Endometrium (tissue), 2 donors: ENCODE results near the gene SPEN.

Source experiments
- FAIRE-seq: peaks from 2 replicates; lab custom pipeline; 2012; peaks lifted over from hg19 to GRCh38; lab: Jason Lieb, UNC
- donor health status: control.
- donor health status: control.

The SPEN gene

GRCh38 chr1:15948595-15949452 is 101.3 kb downstream of the SPEN start:
- FAIRE-seq = no peak

- FAIRE-seq = no peak
These were observed 102.1 kb downstream of the SPEN start for GRCh38 chr1:15949453-15950245.

DNA sequence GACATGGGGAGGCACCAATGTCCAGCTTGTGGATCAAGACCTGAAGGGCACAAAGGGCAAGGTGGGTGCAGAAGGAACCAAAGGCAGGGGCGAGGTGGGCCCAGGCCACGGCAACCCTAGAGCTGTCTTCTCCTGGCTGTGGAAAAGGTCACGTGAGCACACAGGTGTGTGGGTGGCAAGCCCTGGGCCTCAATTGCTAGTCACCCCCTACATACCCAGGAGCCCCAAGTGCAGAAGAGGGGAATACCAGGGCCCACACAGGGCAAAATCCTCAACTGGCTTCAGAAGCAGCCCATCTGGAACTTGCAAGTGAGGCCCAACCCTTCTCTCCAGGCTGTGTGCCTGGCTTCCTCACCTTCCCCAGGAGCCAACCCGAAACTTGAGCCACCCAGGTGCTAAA is 102.8 kb downstream of the SPEN start:
- FAIRE-seq = no peak

DNA sequence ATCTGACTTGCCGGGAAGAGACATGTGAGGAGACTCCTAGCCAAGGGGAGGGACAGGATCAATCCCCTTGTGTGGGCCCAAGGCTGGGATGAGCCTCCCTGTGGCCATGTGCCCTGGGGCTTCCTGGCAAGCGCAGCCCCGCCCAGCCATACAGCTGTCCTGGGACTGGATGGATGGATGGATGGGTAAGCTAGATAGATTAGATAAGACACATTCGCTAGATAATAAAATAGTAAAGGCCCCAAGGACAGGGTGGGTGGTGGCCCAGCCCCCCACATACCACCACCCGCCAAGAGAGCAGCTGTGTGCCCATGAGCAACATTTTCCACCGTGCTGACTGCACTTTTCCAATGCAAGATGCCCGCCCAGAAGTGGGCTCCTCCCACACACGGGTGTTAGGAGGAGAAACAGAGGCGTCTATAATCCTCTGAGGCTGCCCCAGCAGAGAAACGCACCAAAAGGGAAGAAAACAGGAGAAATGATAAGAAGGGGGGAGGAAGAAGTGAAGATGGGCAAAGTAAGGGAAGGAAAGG is 103.3 kb downstream of the SPEN start:
- no peak for FAIRE-seq

DNA sequence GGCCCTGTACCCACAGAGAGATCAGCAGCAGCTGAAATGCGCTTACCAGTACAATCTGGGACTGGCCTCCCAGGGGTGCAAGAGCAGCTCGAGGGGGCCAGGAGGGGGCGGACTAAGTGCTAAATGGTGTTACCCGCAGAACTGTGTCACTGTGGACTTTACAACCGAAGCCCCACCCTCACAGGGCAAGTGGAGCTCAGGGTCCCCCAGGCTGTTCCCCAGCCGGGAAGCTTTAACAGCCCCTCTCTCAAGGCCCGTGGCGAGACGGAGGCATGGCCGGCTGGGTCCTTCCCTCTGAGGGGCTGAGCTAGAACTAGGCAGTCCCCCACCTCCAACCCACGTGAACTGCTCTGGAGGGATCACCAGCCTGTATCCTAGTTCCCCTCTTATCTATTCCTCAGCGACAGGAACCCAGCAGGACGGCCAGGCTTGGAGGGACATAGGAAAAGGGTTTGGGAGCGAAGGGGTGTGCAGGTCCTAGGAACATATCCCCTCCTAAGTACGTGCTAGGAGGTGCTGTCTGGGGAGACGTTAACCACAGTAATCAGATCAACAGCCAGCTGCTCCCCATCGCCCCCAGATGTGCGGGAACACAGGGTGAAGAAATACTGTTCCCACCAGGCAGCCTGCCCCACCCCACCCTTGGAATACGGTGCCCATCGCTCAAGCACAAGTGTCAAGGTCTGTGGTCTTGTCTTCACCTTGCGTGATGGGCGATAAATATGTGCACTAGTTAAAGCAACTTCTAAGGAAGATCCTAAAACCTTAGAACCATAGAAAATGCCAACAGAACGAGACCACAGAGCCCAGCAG is 104.0 kb downstream of the SPEN start:
- FAIRE-seq = no peak

- FAIRE-seq = no peak
These were observed 105.1 kb downstream of the SPEN start for GRCh38 chr1:15952317-15953258.

GRCh38 chr1:15953294-15953771 is 105.8 kb downstream of the SPEN start:
- FAIRE-seq = no peak

DNA sequence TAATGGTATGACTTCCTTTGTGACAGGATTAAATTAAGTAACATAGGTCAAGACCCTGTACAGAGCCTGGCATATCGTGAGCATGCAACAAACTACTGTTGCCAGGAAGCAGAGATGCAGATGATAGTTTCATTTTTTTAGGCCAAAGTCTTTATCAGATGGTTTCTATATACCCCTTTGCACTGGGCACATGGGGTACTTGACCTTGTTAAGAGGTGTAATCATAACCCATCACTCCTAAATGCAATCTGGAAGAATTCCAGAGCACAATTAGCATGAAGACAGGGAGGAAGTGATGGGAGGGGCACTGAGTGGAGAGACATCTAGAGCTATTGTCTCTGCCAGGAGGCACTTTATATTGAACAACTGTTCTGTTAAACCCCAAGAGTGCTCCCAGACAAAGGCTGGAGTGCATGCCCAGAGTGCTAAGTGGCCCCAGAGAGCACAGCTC is 106.3 kb downstream of the SPEN start:
- FAIRE-seq = no peak

- no peak for FAIRE-seq
These were observed 106.8 kb downstream of the SPEN start for GRCh38 chr1:15954316-15954715.

GRCh38 chr1:15955552-15955951 is 108.0 kb downstream of the SPEN start:
- no peak for FAIRE-seq

- FAIRE-seq = no peak
These were observed 108.6 kb downstream of the SPEN start for GRCh38 chr1:15956150-15956549.

GRCh38 chr1:15957221-15958095 is 110.0 kb downstream of the SPEN start:
- no peak for FAIRE-seq

DNA sequence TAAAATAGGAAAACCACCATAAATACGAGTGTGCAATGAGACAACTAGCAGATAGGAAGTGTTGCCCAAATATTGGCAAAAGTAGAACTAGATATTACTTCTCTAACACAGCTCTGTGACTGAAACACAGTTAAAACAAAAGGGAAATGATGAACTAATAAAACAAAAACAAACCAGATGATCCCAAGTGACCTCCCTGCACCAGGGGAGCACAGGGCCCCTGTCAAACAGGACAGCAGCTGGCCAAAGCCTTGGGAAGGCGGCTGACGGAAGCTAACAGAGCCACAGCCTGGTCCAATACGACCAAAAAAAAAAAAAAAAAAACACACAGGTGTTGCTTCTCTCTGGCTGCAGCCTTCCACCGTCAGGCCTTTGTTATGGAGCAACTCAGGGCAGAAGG is 110.6 kb downstream of the SPEN start:
- no peak for FAIRE-seq

DNA sequence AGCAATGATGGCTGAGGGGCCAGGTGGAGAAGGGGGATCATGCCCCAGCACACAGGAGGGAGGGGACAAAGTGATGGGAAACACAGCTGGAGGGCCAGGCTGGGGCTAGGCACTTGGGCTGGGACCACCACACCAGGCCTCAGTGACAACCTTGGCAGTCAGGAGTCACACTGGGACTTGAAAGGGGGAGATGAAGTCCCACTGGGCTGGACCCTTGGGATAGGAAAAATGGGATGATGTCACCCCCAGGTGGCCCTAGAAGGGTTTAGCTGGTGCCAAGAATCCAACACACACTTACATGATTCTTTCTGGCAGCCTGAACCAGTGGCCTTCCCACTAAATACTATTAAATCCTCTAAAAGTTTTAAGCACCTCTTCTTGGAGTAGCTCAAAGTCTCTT is 111.3 kb downstream of the SPEN start:
- no peak for FAIRE-seq

DNA sequence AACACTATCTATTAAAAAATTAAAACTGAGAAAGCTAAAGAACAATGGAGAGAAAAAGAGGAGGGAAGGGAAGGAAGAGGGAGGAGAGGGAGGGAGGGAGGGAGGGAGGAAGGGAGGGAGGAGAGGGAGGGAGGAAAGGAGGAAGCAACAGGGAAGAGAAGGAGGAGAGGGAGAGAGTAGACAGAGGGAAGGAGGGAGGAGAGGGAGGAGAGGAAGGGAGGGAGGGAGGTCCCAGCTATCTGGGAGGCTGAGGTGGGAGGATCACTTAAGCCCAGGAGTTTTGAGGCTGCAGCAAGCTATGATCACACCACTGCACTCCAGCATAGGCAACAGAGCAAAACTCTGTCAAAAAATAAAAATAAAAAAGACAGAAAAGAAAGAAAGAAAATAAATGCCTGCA is 111.9 kb downstream of the SPEN start:
- FAIRE-seq = no peak

DNA sequence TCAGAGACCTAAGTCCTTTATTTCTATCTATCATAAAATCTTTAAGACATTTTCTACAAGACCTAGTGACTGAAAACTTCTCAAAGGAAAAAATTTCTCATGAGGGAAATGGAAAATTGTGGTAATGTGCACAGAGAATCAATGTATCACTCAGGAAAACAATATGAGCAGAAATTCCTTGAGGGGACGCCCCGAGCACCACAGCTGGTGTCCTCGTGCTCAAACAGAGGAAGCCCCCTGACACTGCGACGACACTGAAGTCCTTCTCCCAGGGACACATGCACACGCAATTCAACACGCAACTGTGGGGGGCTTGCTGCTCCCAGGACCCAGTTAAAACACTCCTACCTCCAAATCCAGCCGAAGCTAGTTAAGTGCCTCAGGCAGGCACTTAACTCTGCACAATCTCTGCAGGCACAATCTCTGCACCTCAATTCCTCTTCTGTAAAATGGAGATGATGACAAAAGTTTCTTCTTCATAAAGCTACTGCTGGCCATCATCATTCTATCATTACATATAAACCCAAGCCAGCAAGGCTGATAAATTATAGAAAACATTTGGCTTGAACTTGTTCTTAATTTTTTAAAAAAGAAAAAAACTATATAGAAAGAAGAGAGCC is 112.4 kb downstream of the SPEN start:
- no peak for FAIRE-seq

DNA sequence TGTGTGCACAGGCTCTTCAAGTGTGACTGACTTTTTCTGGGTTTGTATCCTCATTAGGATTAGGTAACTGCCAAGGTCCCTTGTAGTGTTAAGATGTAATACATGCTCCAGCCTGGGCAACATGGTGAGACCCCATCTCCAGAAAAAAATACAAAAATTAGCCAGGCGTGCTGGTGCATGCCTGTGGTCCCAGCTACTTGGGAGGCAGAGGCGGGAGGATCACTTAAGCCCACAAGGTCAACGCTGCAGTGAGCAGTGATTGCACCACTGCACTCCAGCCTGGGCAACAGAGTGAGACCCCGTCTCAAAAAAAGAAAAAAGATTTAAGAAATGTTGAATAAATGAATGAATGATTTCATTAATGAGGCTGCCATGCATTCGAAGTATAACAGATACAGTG is 113.3 kb downstream of the SPEN start:
- FAIRE-seq = no peak

GRCh38 chr1:15961492-15961891 is 114.0 kb downstream of the SPEN start:
- no peak for FAIRE-seq

- no peak for FAIRE-seq
These were observed 114.7 kb downstream of the SPEN start for GRCh38 chr1:15962176-15962575.
